H1 (cell line): ENCODE results near the gene MGAT4D. TPM values are rescaled to one million over a fixed set of nuclear protein-coding genes. Genes with fewer than 3 reads are reported as not detected.

Experiments used
- BACH1 ChIP-seq: IDR thresholded peaks from 2 replicates; pipeline ENCODE4 v1.6.1; 2012; ENCODE audit warnings: low read length, improper control_type of control experiment
- CBX5 ChIP-seq: fragments of 300-800, 300-1000 bp; sonication (generic); IDR thresholded peaks from 2 replicates; pipeline ENCODE4 v1.7.1; 2016; ENCODE audit warnings: antibody characterized with exemption, low read length, low read depth
- CHD1 ChIP-seq: IDR thresholded peaks from 2 replicates; pipeline ENCODE4 v1.6.1; 2012; ENCODE audit warnings: low read depth, low read length, improper control_type of control experiment
- CHD7 ChIP-seq: fragments of 300-600 bp; sonication (generic); IDR thresholded peaks from 2 replicates; pipeline ENCODE4 v1.7.1; 2012; ENCODE audit warnings: low read length, moderate library complexity, mild to moderate bottlenecking, inconsistent platforms; ENCODE audit not compliant: insufficient replicate concordance
- EP300 ChIP-seq, 2 experiments: IDR thresholded peaks; 1 replicate in 1 of 2; 2 replicates in 1 of 2; pipeline ENCODE4 v1.6.1; 2011 to 2012; ENCODE audit warnings: low read depth in 2 of 2, low read length in 2 of 2, mild to moderate bottlenecking in 2 of 2, borderline replicate concordance in 1 of 2, inconsistent platforms in 1 of 2, moderate library complexity in 1 of 2
- KDM5A ChIP-seq: fragments of 200-600 bp; IDR thresholded peaks from 2 replicates; pipeline ENCODE4 v1.7.1; 2012; ENCODE audit warnings: mild to moderate bottlenecking, low read length, inconsistent platforms, mixed read lengths
- MAX ChIP-seq: IDR thresholded peaks from 2 replicates; pipeline ENCODE4 v1.6.1; 2012; ENCODE audit warnings: inconsistent platforms
- PHF8 ChIP-seq: fragments of 200-600 bp; sonication (generic); conservative IDR thresholded peaks from 2 replicates; pipeline ENCODE4 v1.7.1; 2012; ENCODE audit warnings: low read depth, mild to moderate bottlenecking, inconsistent platforms, low read length, moderate library complexity
- POLR2AphosphoS5 ChIP-seq: IDR thresholded peaks from 2 replicates; pipeline ENCODE4 v1.6.1; 2011; ENCODE audit warnings: low read depth, low read length
- SIX5 ChIP-seq: IDR thresholded peaks from 2 replicates; pipeline ENCODE4 v1.6.1; 2011; ENCODE audit warnings: mild to moderate bottlenecking, low read depth, low read length
- SUZ12 ChIP-seq: fragments of 200-600 bp; sonication (generic); IDR thresholded peaks from 2 replicates; pipeline ENCODE4 v1.6.1; 2012; ENCODE audit warnings: mild to moderate bottlenecking, inconsistent platforms, low read length, moderate library complexity, mixed read lengths
- TCF12 ChIP-seq: IDR thresholded peaks from 2 replicates; pipeline ENCODE4 v1.6.1; 2011; ENCODE audit warnings: low read depth, mild to moderate bottlenecking, low read length
- YY1 ChIP-seq: IDR thresholded peaks from 2 replicates; pipeline ENCODE4 v1.6.1; 2011; ENCODE audit warnings: low read depth, mild to moderate bottlenecking, low read length
- polyA plus RNA-seq, 7 experiments: library from polyadenylated mRNA; depleted of rRNA in 3 of 7; stranded (reverse) in 5 of 7; unstranded in 2 of 7; fragments of >200 nt in 5 of 7; fragments of 200-250 nt in 2 of 7; gene quantifications; 1 replicate in 5 of 7; 2 replicates in 1 of 7; 4 replicates in 1 of 7; pipeline versions ENCODE4 v1.2.1 to v1.2.3, GENCODE V29; 2011 to 2013; ENCODE audit warnings: missing spikeins in 2 of 7, mixed read lengths in 2 of 7
- total RNA-seq: library from RNA; stranded (reverse); fragmentation: NEBNext Ultra II Directional; extraction: Animal tissue kit (Norgen Biotek cat#: 25700); gene quantifications from 2 replicates; pipeline ENCODE4 v1.2.1, GENCODE V29; 2021

Gene MGAT4D
- total and polyA plus RNA-seq, 2 of the 8 experiments (the other 6 are each of a cell fraction or from before 2014, with no cell fraction given) = not detected

- TF ChIP-seq CHD7 (no peak), POLR2AphosphoS5 (no peak), TCF12 (no peak), CHD1 (no peak), SIX5 (no peak), PHF8 (no peak), YY1 (no peak), MAX (no peak), KDM5A (no peak), EP300 (IDR thresholded peaks at IDR 0.05; ENCODE audit: borderline replicate concordance in 1 of 2, low read depth in 2 of 2, low read length in 2 of 2) (no peak), SUZ12 (no peak), BACH1 (no peak), CBX5 (no peak)
Observed at GRCh38 chr4:140529434-140529833, 31.3 kb upstream of the MGAT4D start (continued).
